OCI-LY1 (cell line): ENCODE measurements around the gene RTKN2.

Experiments used
- H2AFZ ChIP-seq: fragments of 200-600 bp; sonication (generic), shearing (Covaris generic); 2 replicates; pipeline ENCODE4 v1.6.0; 2014; ENCODE audit warnings: antibody characterized with exemption, mild to moderate bottlenecking, low read length
- H3F3A ChIP-seq: fragments of 200-600 bp; sonication (generic), shearing (Covaris generic); 2 replicates; pipeline ENCODE4 v1.6.0; 2014; ENCODE audit warnings: mild to moderate bottlenecking, antibody characterized with exemption, low read length, moderate library complexity; ENCODE audit not compliant: insufficient read depth
- H3K27ac ChIP-seq: fragments of 200-600 bp; sonication (generic); 2 replicates; pipeline ENCODE4 v1.5.1; 2014; ENCODE audit warnings: low read length, mixed run types, mild to moderate bottlenecking, low read depth; ENCODE audit not compliant: poor library complexity, severe bottlenecking
- H3K27me3 ChIP-seq: fragments of 200-600 bp; sonication (generic); 2 replicates; pipeline ENCODE4 v1.6.0; 2014; ENCODE audit warnings: antibody characterized with exemption, mild to moderate bottlenecking, low read length, moderate library complexity; ENCODE audit not compliant: insufficient read depth
- H3K36me3 ChIP-seq: fragments of 200-600 bp; sonication (generic); 2 replicates; pipeline ENCODE4 v1.6.1; 2014; ENCODE audit warnings: mild to moderate bottlenecking, antibody characterized with exemption, low read length, moderate library complexity, mixed read lengths; ENCODE audit not compliant: insufficient read depth
- H3K4me1 ChIP-seq: fragments of 200-600 bp; sonication (generic); 2 replicates; pipeline ENCODE4 v1.5.1; 2014; ENCODE audit warnings: mild to moderate bottlenecking, low read length, moderate library complexity; ENCODE audit not compliant: insufficient read depth, severe bottlenecking
- H3K4me2 ChIP-seq: fragments of 200-600 bp; sonication (generic), shearing (Covaris generic); 2 replicates; pipeline ENCODE4 v1.6.1; 2014; ENCODE audit warnings: low read length
- H3K4me3 ChIP-seq: fragments of 200-600 bp; sonication (generic); 2 replicates; pipeline ENCODE4 v1.5.1; 2014; ENCODE audit warnings: low read length, low read depth, mild to moderate bottlenecking, mixed read lengths; ENCODE audit not compliant: poor library complexity, severe bottlenecking
- H3K79me2 ChIP-seq: fragments of 200-600 bp; shearing (Covaris generic); 2 replicates; pipeline ENCODE4 v1.6.1; 2016; ENCODE audit warnings: mixed run types, low read length, mixed read lengths; ENCODE audit not compliant: insufficient read depth
- H3K9ac ChIP-seq: fragments of 200-600 bp; sonication (generic), shearing (Covaris generic); 2 replicates; pipeline ENCODE4 v1.6.1; 2014; ENCODE audit warnings: mild to moderate bottlenecking, low read length, mixed read lengths
- H3K9me2 ChIP-seq: fragments of 200-600 bp; sonication (generic), shearing (Covaris generic); 2 replicates; pipeline ENCODE4 v1.6.1; 2014; ENCODE audit warnings: low read depth, mild to moderate bottlenecking, low read length, mixed read lengths
- H3K9me3 ChIP-seq: fragments of 200-600 bp; shearing (Covaris generic); 2 replicates; pipeline ENCODE4 v1.6.1; 2014; ENCODE audit warnings: low read length, mixed read lengths
- H4K20me1 ChIP-seq: fragments of 200-600 bp; sonication (generic), shearing (Covaris generic); 2 replicates; pipeline ENCODE4 v1.6.0; 2016; ENCODE audit warnings: mild to moderate bottlenecking, low read length; ENCODE audit not compliant: insufficient read depth
- EZH2 ChIP-seq: fragments of 200-600 bp; sonication (generic), shearing (Covaris generic); IDR thresholded peaks from 2 replicates; pipeline ENCODE4 v1.8.0; 2017; ENCODE audit warnings: borderline replicate concordance, mixed run types, mild to moderate bottlenecking, antibody characterized with exemption, low read length, moderate library complexity, mixed read lengths
- TF ChIP-seq, protein P1 (sequence below): fragments of 200-600 bp; sonication (generic), shearing (Covaris generic); IDR thresholded peaks from 2 replicates; pipeline ENCODE4 v1.5.1; 2017; ENCODE audit warnings: mild to moderate bottlenecking, antibody characterized with exemption, low read length, moderate library complexity, mixed read lengths

RTKN2 gene

DNA sequence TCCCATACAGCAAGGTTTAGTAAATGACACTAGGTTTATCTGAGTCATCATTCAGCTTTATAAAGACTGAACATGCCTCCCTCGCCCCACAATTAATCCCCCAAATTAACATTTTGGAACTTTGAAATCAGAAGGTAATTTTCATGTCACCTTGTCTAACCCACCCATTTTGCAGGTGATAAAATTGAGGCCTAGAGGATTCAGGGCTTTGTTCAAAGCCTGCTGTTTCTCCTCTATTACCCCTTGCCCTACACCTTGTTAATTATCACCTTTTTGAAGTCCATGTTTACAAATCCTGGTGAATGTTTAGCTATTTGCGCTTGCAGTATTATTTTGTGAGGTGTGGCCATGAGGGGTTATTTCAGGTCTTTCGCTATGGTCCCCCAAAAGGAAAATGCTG is 120.5 kb downstream of the RTKN2 start:
- no peak overlapping the region for H3K4me3 ChIP-seq
- TF ChIP-seq, protein P1, sequence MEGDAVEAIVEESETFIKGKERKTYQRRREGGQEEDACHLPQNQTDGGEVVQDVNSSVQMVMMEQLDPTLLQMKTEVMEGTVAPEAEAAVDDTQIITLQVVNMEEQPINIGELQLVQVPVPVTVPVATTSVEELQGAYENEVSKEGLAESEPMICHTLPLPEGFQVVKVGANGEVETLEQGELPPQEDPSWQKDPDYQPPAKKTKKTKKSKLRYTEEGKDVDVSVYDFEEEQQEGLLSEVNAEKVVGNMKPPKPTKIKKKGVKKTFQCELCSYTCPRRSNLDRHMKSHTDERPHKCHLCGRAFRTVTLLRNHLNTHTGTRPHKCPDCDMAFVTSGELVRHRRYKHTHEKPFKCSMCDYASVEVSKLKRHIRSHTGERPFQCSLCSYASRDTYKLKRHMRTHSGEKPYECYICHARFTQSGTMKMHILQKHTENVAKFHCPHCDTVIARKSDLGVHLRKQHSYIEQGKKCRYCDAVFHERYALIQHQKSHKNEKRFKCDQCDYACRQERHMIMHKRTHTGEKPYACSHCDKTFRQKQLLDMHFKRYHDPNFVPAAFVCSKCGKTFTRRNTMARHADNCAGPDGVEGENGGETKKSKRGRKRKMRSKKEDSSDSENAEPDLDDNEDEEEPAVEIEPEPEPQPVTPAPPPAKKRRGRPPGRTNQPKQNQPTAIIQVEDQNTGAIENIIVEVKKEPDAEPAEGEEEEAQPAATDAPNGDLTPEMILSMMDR: no peak
- no peak for TF ChIP-seq EZH2

GRCh38 chr10:62147425-62147824 is 121.2 kb downstream of the RTKN2 start:
- no peaks in the 10 kb centered on the region for H3K4me1 ChIP-seq
- no peak overlapping the region for H3K27ac ChIP-seq
- no peak overlapping the region for H2AFZ ChIP-seq
- H3K9ac ChIP-seq: no peak overlapping the region
- H3K4me2 ChIP-seq: no peak overlapping the region
- no peaks in the 10 kb centered on the region for H3K27me3 ChIP-seq
- no peaks in the 10 kb centered on the region for H4K20me1 ChIP-seq
- H3K9me3 ChIP-seq: peaks cover 8% of the 10 kb centered on the region; the same call in 1 of the 2 replicates
- H3K4me3 ChIP-seq: no peak overlapping the region
- H3F3A ChIP-seq: no peaks in the 10 kb centered on the region
- no peaks in the 10 kb centered on the region for H3K9me2 ChIP-seq
- TF ChIP-seq, protein P1: no peak; the same call in 1 of the 2 replicates
- TF ChIP-seq EZH2: no peak
- no peaks in the 10 kb centered on the region for H3K36me3 ChIP-seq
- H3K79me2 ChIP-seq: no peaks in the 10 kb centered on the region

More for the DNA sequence above, 120.5 kb downstream of the RTKN2 start:
- Histone ChIP-seq H3K4me1 (no peaks in the 10 kb centered on the region), H3K9me3 (peaks cover 4% of the 10 kb centered on the region; the same call in 1 of the 2 replicates), H2AFZ (no peak overlapping the region), H4K20me1 (no peaks in the 10 kb centered on the region), H3K79me2 (no peaks in the 10 kb centered on the region), H3K9me2 (no peaks in the 10 kb centered on the region), H3K9ac (no peak overlapping the region), H3F3A (no peaks in the 10 kb centered on the region), H3K4me2 (no peak overlapping the region), H3K27ac (no peak overlapping the region), H3K36me3 (no peaks in the 10 kb centered on the region), H3K27me3 (no peaks in the 10 kb centered on the region)

DNA sequence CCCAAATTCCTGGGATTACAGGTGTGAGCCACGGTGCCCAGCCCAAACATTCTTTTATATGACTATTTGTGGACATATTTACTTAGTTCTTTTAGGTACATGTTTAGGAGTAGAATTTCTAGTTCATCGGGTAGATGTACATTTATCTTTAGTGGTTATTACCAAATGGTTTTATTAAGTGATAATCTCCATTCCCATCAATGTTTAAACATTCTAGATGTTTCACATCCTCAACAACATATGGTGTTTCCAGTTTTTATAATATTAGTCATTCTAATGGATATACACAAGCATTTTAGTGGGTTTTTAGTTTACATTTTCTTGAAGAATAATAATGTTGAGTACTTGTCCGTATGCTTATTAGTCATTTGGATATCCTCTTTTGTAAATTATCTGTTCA is 131.7 kb downstream of the RTKN2 start:
- H4K20me1 ChIP-seq: no peaks in the 10 kb centered on the region
- H3K4me3 ChIP-seq: no peak overlapping the region
- no peak overlapping the region for H2AFZ ChIP-seq
- no peak overlapping the region for H3K9ac ChIP-seq
- H3K27me3 ChIP-seq: no peaks in the 10 kb centered on the region
- no peaks in the 10 kb centered on the region for H3K79me2 ChIP-seq
- TF ChIP-seq, protein P1: no peak
- no peak for TF ChIP-seq EZH2
- no peaks in the 10 kb centered on the region for H3K9me2 ChIP-seq
- no peak overlapping the region for H3K4me2 ChIP-seq
- H3K27ac ChIP-seq: no peak overlapping the region
- no peaks in the 10 kb centered on the region for H3F3A ChIP-seq
- H3K4me1 ChIP-seq: no peaks in the 10 kb centered on the region
- no peaks in the 10 kb centered on the region for H3K9me3 ChIP-seq
- H3K36me3 ChIP-seq: no peaks in the 10 kb centered on the region
